KOPT-K1 (cell line): ENCODE results near the gene GAK.

ENCODE experiments used
- H3K27ac ChIP-seq: fragments of 200-600 bp; sonication (generic); 2 replicates; pipeline ENCODE4 v1.5.1; 2016; ENCODE audit warnings: antibody characterized with exemption, mild to moderate bottlenecking, low read depth, low read length; ENCODE audit not compliant: poor library complexity, severe bottlenecking
- H3K36me3 ChIP-seq: fragments of 200-600 bp; sonication (generic); 2 replicates; pipeline ENCODE4 v1.5.1; 2017; ENCODE audit warnings: antibody characterized with exemption, mild to moderate bottlenecking, low read length, moderate library complexity; ENCODE audit not compliant: insufficient read depth
- H3K9me3 ChIP-seq: fragments of 200-600 bp; sonication (generic); 2 replicates; pipeline ENCODE4 v1.5.1; 2017; ENCODE audit warnings: antibody characterized with exemption, low read length, mild to moderate bottlenecking; ENCODE audit not compliant: insufficient read depth, poor library complexity, severe bottlenecking

Gene GAK

DNA sequence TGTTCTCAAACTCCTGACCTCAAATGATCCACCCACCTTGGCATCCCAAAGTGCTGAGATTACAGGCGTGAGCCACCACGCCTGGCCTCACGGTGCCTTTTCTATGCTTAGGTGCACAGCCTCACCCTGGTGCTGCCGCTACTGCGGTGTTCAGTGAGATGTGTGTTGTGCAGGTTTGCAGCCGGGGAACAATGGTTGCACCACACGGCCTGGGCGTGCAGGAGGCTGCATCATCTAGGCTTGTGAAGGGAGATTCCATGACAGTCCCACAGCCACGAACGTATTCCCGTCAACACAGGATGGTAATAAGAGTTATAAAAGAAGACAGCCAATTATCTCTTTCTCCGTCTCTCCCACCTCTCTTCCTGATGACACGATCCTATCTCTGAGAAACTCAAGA is 128.2 kb downstream of the GAK start:
- Histone ChIP-seq H3K9me3 (peaks cover 18% of the 10 kb centered on the region), H3K27ac (no peak overlapping the region), H3K36me3 (no peaks in the 10 kb centered on the region)

DNA sequence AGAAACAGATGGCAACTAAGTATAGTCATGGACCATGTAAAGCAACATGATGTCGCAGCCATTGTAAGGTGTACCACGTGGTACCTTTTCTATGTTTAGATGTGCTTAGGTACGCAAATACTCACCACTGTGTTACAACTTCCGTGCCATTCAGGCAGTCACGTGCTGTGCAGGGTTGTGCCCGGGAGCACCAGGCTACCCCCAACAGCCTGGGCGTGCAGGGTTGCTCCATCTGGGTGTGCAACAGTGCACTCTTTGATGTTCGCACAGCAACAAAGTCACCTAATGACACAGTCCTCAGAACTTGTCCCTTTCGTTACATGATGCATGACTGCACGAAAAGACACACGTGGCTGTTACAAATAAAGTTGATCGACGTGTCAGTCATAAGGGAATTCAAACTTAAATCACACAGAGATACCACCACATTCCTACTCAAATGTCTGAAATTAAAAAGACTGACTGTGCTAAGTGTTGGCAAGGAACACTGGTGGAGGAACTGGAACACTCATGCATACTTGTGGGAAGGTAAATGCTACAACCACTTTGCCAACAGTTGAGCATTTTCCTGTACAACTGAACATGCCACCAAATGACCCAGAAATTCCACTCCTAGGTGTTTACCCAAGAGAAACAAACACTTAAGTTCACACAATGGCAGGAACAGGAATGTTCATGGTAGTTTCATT is 130.5 kb downstream of the GAK start:
- Histone ChIP-seq H3K27ac (no peak overlapping the region), H3K9me3 (peaks cover 18% of the 10 kb centered on the region), H3K36me3 (no peaks in the 10 kb centered on the region)
